HG03066 (cell line): ENCODE results near the gene PLEKHM3.

Experiments
- ATAC-seq: cut with Tn5 transposase; IDR thresholded peaks from one replicate; pipeline ENCODE4 v1.9.1; 2021; ENCODE audit warnings: low read depth; ENCODE audit not compliant: unreplicated experiment

Gene PLEKHM3

DNA sequence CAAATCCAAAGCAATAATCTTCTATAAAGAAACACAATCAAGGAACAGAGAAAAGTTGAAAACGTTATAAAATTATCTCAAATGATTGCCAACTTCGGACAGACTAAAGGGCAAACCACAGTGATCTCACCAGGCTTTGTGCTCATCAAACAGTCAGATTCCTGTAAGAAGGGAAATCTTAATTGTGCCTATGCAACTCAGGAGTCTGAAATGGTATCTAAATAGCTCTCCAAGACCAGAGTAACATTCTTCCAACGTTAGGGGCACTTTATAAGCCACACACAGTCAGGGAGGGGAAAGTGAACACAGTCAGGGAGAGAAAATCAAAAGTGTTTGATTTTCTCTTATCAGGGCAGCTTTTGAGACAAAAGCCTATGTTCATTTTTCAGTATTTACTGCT lies 29.4 kb downstream of the PLEKHM3 start:
- ATAC-seq: no peak

DNA sequence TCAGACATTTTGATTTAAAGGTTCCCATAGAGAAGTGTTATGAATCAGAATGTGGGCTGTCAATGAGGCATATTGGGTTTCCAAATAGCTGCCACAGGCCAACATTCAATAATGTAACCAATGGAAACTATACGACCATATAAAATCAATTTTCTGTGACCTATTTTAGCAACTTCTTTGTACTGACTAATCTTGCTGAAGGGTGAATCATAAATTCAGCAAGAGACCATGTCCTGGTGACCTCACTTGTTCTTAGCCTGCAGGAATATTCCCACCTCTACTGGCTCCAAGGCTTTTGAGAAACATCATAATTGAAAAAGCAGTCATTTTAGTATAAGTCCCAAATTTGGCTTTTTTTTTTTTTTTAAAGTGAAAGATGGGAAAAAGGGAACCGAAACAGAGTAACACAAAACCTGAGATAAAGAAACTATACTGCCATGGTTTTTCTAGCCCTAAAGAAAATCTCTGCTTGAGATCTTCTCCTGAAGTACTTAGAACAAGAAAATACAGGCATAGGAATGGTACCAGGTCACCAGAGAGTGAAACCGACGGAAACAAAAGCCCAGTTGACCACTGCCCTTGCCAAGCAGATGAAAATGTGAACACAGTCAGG lies 32.1 kb downstream of the PLEKHM3 start:
- peak; percentile 61 for ATAC-seq

GRCh38 chr2:207991944-207992343 lies 33.4 kb downstream of the PLEKHM3 start:
- ATAC-seq: no peak

GRCh38 chr2:207990784-207991183 lies 34.5 kb downstream of the PLEKHM3 start:
- ATAC-seq: no peak

DNA sequence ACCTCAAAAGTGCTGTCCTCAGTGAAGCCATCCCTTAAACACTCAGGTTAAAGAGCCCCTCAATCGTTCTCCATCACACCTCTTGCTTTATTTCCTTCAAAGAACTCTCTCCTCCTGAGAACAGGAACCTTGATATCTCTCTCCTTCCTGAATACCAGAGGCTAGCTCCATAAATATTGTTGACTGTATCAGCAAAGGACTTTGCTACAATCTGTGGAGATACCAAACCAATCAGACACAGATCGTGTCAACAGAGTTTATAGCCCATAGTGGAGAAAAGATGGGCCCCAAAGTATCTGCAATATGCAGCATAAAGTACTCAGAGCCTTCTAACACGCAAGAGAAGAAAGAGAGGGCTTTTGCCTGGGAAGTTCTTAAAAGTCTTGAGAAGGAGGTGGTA lies 36.4 kb downstream of the PLEKHM3 start:
- ATAC-seq: no peak

- no peak for ATAC-seq
These were observed 38.2 kb downstream of the PLEKHM3 start for GRCh38 chr2:207987025-207987716.

- ATAC-seq: no peak
These were observed 40.4 kb downstream of the PLEKHM3 start for GRCh38 chr2:207984765-207985480.

DNA sequence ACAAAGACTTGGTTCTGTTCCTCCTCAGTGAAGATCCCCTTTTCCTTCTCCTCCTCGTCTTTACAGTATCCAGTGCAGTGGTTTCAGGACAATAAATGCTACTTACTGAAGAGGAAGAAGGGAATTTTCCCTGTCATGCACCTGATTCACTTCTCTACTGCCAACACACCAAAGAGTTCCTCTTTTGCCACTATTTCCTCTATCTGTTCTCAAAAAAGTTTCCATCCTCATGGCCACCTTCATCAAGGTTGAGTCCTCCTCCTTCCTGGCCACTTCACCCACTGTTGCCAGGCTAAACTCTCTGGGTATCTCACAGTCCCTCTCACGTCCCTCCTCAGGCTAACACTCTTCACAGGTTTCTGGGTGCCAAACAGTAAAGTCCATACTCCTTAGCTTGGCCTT lies 41.7 kb downstream of the PLEKHM3 start:
- ATAC-seq: peak; percentile 71

DNA sequence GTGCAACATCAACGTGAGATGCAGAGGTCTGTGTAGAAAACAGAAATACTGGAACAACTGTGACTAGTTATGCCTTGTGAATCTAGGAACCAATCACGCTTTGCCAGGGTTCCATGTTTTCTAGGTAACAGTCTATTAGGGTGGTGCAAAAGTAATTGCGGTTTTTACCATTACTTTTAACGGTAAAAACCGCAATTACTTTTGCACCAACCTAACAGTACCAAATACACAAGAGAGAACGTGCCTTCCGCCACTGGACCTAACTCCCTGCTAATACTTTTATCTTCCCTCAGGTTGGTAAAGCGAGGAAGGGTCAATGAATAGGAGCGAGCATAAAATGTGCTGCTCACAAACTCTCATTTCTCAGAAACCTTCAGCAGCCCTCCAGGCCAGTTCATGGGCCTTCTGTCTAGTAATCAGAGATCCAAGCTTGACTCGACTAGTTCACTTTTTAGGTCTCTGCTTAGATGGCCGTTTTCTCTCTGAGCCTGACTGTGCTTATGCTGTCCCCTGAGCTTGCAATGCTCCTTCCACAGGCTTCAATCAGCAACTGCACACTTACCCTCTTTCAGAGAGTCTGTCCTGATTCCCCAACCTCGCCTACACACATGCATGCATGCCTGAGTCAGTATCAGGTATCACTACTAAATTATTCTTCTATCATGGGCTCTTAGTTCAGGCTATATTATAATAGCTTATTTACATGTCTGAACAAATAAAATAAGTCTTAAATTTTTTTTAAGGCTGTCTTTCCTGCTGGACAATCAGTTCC lies 47.0 kb downstream of the PLEKHM3 start:
- ATAC-seq: no peak

GRCh38 chr2:207975921-207976320 lies 49.4 kb downstream of the PLEKHM3 start:
- ATAC-seq: no peak

- ATAC-seq: no peak
These were observed 51.1 kb downstream of the PLEKHM3 start for GRCh38 chr2:207974216-207974605.

DNA sequence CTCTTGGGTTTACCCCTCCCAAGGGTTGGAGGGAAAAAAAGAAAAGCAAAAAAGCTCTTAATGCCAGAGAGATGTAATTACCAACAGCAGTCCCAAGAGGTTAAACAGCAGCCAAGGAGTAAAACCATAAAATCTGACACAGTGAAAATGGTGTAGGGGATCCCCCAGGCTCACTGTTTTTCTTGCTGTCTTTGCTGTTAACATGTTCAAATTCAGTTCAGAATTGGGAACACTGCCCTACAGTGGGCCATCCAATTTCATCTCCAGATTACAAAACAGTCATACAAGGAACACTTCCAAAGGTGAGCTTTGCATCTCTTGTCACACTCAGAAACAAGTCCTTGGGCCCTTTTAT lies 54.5 kb downstream of the PLEKHM3 start:
- ATAC-seq: no peak

GRCh38 chr2:207970147-207970825 lies 55.0 kb downstream of the PLEKHM3 start:
- ATAC-seq: no peak

GRCh38 chr2:207969249-207969648 lies 56.1 kb downstream of the PLEKHM3 start:
- ATAC-seq: no peak

DNA sequence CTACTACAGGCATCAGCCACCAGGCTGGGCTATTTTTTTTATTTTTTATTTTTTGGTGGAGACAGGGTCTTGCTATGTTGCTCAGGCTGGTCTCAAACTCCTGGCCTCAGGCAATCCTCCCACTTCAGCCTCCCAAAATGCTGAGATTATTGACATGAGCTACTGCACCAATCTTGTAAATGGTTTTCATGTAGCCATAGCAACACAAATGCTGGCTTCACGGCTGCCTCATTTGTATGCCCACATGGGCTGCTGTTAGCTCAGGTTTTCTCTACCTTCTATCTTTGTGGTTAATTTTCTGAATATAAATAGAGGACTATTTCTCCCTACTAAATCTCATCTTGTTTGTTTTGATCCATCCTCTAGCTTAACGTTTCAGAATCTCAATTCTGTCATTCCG lies 58.2 kb downstream of the PLEKHM3 start:
- ATAC-seq: no peak

DNA sequence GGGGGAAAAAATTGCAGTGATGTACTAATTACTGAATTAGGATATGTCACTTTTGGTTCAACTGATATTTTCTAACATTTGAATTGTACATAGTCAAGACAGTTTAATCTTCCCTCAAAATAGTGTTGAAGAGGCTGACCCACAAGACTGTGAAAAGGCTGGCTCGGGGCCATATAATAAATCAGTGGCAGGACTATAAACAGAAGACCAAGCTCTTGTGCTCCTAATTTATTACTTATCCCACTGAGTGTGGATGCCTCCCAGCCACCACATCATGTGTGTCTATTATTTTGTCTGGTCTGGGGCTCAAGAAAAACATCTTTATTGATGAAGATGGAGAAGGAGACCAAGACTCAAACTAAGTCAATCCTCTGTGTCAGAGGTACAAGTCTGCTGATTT lies 64.4 kb downstream of the PLEKHM3 start:
- ATAC-seq: no peak

- no peak for ATAC-seq
These were observed 65.2 kb downstream of the PLEKHM3 start for GRCh38 chr2:207960090-207960489.

DNA sequence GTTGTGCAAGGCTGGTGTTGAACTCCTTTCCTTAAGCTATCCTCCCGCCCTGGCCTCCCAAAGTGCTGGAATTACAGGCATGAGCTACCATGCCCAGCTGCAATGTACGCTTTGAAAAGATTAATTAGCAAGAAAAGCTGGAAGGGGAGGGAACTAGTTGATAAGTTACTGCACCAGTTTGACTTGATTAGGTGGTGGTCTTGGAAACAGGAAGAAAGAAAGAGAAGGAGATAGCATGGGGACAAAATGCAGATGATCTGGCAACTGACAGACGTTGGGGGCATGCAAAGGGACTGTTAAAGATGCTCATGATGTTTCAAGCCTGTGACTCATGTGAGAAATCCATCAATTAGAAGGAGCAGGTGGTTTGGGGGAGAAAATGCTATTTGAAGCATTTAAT lies 68.6 kb downstream of the PLEKHM3 start:
- no peak for ATAC-seq

DNA sequence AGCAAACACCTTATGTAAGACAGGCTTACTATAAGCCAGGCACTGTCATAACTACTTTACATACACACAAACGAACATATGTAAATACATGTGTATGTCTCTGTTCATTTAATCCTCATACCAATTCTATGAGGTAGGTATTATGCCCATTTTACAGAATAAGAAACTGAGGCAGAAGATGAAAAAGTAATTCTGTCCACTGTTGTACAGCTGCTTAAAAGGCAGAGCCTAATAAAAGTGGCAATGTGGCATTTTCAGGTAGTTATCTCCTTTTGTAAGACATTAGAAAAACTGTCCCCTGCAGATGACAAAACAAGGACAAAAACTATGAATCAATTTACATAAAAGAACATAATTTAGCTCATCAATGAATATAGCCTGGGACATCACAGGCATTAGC lies 69.9 kb downstream of the PLEKHM3 start:
- no peak for ATAC-seq

DNA sequence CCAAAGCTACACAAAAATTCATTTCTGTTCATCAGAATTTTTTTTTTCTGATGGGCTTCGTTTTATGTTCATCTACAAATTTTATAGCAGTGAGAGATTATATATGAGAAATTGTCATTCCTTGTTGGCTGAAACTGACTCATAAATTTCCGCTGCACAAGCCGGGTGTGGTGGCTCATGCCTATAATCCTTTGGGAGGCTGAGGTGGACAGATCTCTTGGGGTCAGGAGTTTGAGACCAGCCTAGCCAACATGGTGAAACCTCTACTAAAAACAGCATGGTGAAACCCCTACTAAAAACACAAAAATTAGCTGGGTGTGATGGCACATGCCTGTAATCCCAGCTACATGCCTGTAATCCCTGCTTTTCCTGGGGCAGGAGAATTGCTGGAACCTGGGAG lies 72.0 kb downstream of the PLEKHM3 start:
- no peak for ATAC-seq
